PFSK-1 (cell line): ENCODE results near the gene DEFB127.

Experiments used
- FOXP2 ChIP-seq: optimal IDR thresholded peaks from 2 replicates; pipeline ENCODE3; 2011; ENCODE audit warnings: borderline replicate concordance, control low read depth, inconsistent platforms; ENCODE audit not compliant: insufficient read depth; ENCODE audit errors: extremely low read length, extremely low read depth
- POLR2AphosphoS5 ChIP-seq: IDR thresholded peaks from 2 replicates; pipeline ENCODE4 v1.6.1; 2012; ENCODE audit warnings: low read depth, mild to moderate bottlenecking, control low read depth, low read length, moderate library complexity
- SIN3A ChIP-seq: IDR thresholded peaks from 2 replicates; pipeline ENCODE4 v1.6.1; 2012; ENCODE audit warnings: mild to moderate bottlenecking, low read length, moderate library complexity, borderline replicate concordance; ENCODE audit not compliant: insufficient read depth
- TAF1 ChIP-seq: IDR thresholded peaks from 2 replicates; pipeline ENCODE4 v1.6.1; 2012; ENCODE audit warnings: low read length, control low read depth, borderline replicate concordance; ENCODE audit not compliant: insufficient read depth
- TF ChIP-seq, protein P1 (sequence below), 2 experiments: IDR thresholded peaks; 2 replicates each; pipeline versions ENCODE4 v1.6.1 to v1.8.0; 2011 to 2012; ENCODE audit warnings: low read depth in 2 of 2, low read length in 2 of 2, control low read depth in 1 of 2, inconsistent platforms in 1 of 2, mild to moderate bottlenecking in 1 of 2, moderate library complexity in 1 of 2; ENCODE audit not compliant: insufficient read depth in 1 of 2

The DEFB127 gene

DNA sequence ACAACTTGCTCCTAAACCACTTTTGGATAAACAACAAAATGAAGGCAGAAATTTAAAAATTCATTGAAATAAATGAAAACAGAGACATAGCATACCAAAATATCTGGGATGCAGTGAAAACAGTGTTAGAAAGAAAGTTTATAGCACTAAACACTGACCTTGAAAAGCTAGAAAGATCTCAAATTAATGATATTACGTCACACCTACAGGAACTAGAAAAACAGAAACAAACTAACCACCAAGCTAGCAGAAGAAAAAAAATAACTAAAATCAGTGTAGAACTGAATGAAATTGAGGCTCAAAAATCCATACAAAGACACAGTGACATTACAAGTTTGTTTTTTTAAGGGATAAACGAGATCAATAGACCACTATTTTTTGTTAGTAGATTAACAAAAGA is 27.0 kb downstream of the DEFB127 start:
- TF ChIP-seq, protein P1, sequence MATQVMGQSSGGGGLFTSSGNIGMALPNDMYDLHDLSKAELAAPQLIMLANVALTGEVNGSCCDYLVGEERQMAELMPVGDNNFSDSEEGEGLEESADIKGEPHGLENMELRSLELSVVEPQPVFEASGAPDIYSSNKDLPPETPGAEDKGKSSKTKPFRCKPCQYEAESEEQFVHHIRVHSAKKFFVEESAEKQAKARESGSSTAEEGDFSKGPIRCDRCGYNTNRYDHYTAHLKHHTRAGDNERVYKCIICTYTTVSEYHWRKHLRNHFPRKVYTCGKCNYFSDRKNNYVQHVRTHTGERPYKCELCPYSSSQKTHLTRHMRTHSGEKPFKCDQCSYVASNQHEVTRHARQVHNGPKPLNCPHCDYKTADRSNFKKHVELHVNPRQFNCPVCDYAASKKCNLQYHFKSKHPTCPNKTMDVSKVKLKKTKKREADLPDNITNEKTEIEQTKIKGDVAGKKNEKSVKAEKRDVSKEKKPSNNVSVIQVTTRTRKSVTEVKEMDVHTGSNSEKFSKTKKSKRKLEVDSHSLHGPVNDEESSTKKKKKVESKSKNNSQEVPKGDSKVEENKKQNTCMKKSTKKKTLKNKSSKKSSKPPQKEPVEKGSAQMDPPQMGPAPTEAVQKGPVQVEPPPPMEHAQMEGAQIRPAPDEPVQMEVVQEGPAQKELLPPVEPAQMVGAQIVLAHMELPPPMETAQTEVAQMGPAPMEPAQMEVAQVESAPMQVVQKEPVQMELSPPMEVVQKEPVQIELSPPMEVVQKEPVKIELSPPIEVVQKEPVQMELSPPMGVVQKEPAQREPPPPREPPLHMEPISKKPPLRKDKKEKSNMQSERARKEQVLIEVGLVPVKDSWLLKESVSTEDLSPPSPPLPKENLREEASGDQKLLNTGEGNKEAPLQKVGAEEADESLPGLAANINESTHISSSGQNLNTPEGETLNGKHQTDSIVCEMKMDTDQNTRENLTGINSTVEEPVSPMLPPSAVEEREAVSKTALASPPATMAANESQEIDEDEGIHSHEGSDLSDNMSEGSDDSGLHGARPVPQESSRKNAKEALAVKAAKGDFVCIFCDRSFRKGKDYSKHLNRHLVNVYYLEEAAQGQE (IDR thresholded peaks at IDR 0.05; ENCODE audit: insufficient read depth in 1 of 2, low read depth in 2 of 2, low read length in 2 of 2) = no peak
- TF ChIP-seq TAF1 = no peak
- no peak for TF ChIP-seq SIN3A
- TF ChIP-seq FOXP2 = no peak
- TF ChIP-seq POLR2AphosphoS5 = no peak

DNA sequence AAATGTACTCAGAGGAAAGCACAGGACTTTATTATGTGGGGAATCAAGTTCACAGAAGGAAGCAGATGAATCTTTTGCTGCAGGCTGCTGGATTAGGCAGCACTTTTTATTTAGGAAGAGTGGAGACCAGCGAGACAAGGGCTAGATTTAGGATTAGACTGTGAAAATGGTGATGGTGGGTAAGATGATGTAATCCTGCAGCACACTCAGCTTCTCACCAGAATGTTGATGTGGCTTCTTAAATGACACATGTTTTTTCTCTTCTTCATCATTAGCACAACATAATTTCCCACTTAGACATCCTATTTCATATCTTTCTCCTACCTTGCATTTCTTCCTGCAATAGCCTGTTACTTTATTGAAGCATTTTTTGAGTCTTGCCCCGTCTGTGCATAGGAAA is 30.5 kb downstream of the DEFB127 start:
- TF ChIP-seq POLR2AphosphoS5 = no peak
- TF ChIP-seq SIN3A = no peak
- TF ChIP-seq, protein P1 (IDR thresholded peaks at IDR 0.05; ENCODE audit: insufficient read depth in 1 of 2, low read depth in 2 of 2, low read length in 2 of 2) = no peak
- TF ChIP-seq TAF1 = no peak
- no peak for TF ChIP-seq FOXP2

DNA sequence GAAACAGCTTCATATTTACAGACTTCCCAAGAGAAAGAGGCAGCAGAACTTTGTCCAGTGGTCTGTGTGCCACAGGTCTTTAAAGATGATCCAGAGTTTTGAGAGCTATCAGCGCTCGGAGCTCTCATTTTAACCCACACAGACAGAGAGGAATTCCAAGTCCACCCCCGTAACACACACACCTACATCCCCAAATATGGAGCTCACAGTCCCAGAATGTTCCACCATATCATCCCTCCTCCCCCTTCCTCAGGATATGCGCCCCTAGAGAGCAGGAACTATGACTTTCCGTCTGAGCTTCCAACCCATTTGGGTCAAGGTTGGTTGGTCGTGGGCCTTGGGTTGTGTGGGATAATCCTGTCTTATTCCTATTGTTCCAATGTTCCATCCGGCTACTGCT is 32.4 kb downstream of the DEFB127 start, which contains the start of gene DEFB128:
Gene DEFB128 (minus strand): TSS at position 101 of the 400 bp plus-strand sequence. CDS start 88 bp downstream, at position 13.
- TF ChIP-seq TAF1 (no peak), FOXP2 (no peak), SIN3A (no peak), POLR2AphosphoS5 (no peak)
- TF ChIP-seq, protein P1 (IDR thresholded peaks at IDR 0.05; ENCODE audit: insufficient read depth in 1 of 2, low read depth in 2 of 2, low read length in 2 of 2) = no peak

DNA sequence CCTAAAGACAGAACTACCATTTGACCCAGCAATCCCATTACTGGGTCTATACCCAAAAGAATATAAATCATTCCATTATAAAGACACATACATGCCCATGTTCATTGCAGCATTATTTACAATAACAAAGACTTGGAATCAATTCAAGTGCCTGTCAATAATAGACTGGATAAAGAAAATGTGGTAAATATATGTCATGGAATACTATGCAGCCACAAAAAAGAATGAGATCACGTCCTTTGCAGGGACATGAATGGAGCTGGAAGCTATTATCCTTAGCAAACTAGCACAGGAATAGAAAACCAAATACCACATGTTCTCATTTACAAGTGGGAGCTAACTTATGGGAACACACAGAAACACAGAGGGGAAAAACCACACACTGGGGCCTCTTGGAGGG is 41.0 kb downstream of the DEFB127 start:
- TF ChIP-seq TAF1 (no peak), FOXP2 (no peak), SIN3A (no peak), POLR2AphosphoS5 (no peak)
- TF ChIP-seq, protein P1 (IDR thresholded peaks at IDR 0.05; ENCODE audit: insufficient read depth in 1 of 2, low read depth in 2 of 2, low read length in 2 of 2) = no peak

DNA sequence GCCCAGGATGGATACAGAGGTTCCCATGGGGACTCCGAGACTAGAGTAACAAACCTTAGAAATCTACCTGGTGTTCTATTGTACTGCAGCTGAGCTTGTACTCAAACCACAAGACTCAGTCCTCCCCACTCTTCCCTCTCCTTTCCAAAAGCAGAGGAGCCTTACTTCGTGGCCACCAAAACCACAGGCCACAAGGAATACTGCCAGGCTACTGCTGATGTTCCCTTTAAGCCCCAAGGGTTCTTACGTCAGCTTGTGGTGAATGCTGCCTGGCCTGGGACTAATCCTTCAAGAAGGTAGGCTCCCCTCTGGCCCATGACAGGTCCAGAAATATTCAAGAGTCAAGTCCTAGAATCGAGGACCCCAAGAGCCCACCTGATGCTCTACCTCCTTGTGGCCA is 42.7 kb downstream of the DEFB127 start:
- no peak for TF ChIP-seq SIN3A
- TF ChIP-seq, protein P1 (IDR thresholded peaks at IDR 0.05; ENCODE audit: insufficient read depth in 1 of 2, low read depth in 2 of 2, low read length in 2 of 2) = no peak
